Measurements from ENCODE around the gene OR12D2. TPM values are rescaled to one million over a fixed set of nuclear protein-coding genes. Genes with fewer than 3 reads are reported as not detected.

OR12D2 gene
- total and polyA plus RNA-seq, 2 of the 13 experiments (the other 11 are each of a cell fraction or from before 2014, with no cell fraction given) = 0.26 TPM; not detected in 1

GRCh38 chr6:29375191-29375590 is 20.2 kb upstream of the OR12D2 start, which contains the start of gene OR12D3:
Gene OR12D3, minus strand, starts transcription at chr6:29375291. Its CDS starts 4 bp downstream, at chr6:29375287.
- H2AFZ ChIP-seq (ENCODE audit: low read length) = no peak within 1 kb of the TSS
- in situ Hi-C loops (cut with HindIII; ENCODE audit: extremely low pct_ligation_motif_present, low pct_unique_long_range_greater_than_20kb) = no loop called here
- BruUV-seq (replicated peaks) = no TSS peak
- CTCF ChIA-PET (ENCODE audit: low intra/inter-chr PET ratio, low total read pairs) = interaction anchor here (1.6 to 2.3 kb wide), 2 partner anchors 214 to 228 kb away, joined by 4 to 20 read pairs; no protein-coding TSS in a partner anchor
- no peak within 1 kb of the TSS for H3K9ac ChIP-seq (ENCODE audit: insufficient read depth, low read depth, low read length)
- no peaks in the 10 kb centered on the region for H3K9me3 ChIP-seq (ENCODE audit: low read length)
- 30% methylated on average over 1 of the region's 1 CpG for WGBS (ENCODE audit: low lambda C conversion rate)
- H3K4me3 ChIP-seq (replicated peaks in 1 of 3; ENCODE audit: insufficient read depth in 1 of 3, low read depth in 2 of 3, low read length in 3 of 3) = no peak within 1 kb of the TSS
- H3K4me2 ChIP-seq (ENCODE audit: low read depth, low read length) = no peak within 1 kb of the TSS
- H3K4me1 ChIP-seq (ENCODE audit: insufficient read depth, low read length) = no peaks in the 10 kb centered on the region
- H3K79me2 ChIP-seq (ENCODE audit: insufficient read depth, low read length) = no peaks in the 10 kb centered on the region
- no peaks in the 10 kb centered on the region for H3K27me3 ChIP-seq (ENCODE audit: control insufficient read depth in 1 of 2, insufficient read depth in 2 of 2, low read length in 2 of 2)
- no peak for ATAC-seq
- POLR2A ChIA-PET = no interaction called here
- intact Hi-C loops (cut with micrococcal nuclease; ENCODE audit: unreplicated experiment) = no loop called here
- no peak for DNase-seq (ENCODE audit: low spot score)
- H3K36me3 ChIP-seq (replicated peaks in 1 of 2; ENCODE audit: control insufficient read depth in 1 of 2, insufficient read depth in 2 of 2, low read length in 2 of 2) = no peaks in the 10 kb centered on the region
- H3K27ac ChIP-seq (ENCODE audit: extremely low read length, insufficient read depth, low read length) = no peak within 1 kb of the TSS
- H4K20me1 ChIP-seq (ENCODE audit: insufficient read depth, low read length) = no peaks in the 10 kb centered on the region
- no peak for FAIRE-seq
- TF ChIP-seq ZNF609 (CRISPR knock-in tag; IDR thresholded peaks at IDR 0.05; ENCODE audit: borderline replicate concordance) (no peak), ZNF326 (CRISPR knock-in tag; IDR thresholded peaks at IDR 0.05; ENCODE audit: borderline replicate concordance) (no peak), ZNF350 (CRISPR knock-in tag; IDR thresholded peaks at IDR 0.05; ENCODE audit: borderline replicate concordance, low read depth) (no peak), ZNF543 (CRISPR knock-in tag; IDR thresholded peaks at IDR 0.05) (no peak), NR2C2 (CRISPR knock-in tag; IDR thresholded peaks at IDR 0.05; ENCODE audit: borderline replicate concordance) (no peak), MTERF4 (CRISPR knock-in tag; IDR thresholded peaks at IDR 0.05) (no peak), ZNF776 (CRISPR knock-in tag; IDR thresholded peaks at IDR 0.05) (no peak), ZNF501 (CRISPR knock-in tag; IDR thresholded peaks at IDR 0.05) (no peak), ZNF616 (CRISPR knock-in tag; IDR thresholded peaks at IDR 0.05; ENCODE audit: low read depth) (no peak), ZMYM3 (CRISPR knock-in tag; IDR thresholded peaks at IDR 0.05) (no peak), AGO1 (IDR thresholded peaks at IDR 0.05; ENCODE audit: low read depth, low read length, poor library complexity, severe bottlenecking) (no peak), ZNF263 (CRISPR knock-in tag; IDR thresholded peaks at IDR 0.05) (no peak), RBM39 (IDR thresholded peaks at IDR 0.05; ENCODE audit: low read depth, low read length, poor library complexity, severe bottlenecking) (no peak), ATF2 (CRISPR knock-in tag; IDR thresholded peaks at IDR 0.05) (no peak), ZNF598 (CRISPR knock-in tag; IDR thresholded peaks at IDR 0.05; ENCODE audit: borderline replicate concordance) (no peak)
